Measurements from ENCODE around the gene PITHD1. TPM values are rescaled to one million over a fixed set of nuclear protein-coding genes. Genes with fewer than 3 reads are reported as not detected.
"Not testable (repeated sequence)": the region's sequence is repeated elsewhere in the genome, so short reads cannot be mapped to it uniquely, and the experiment has no call there.

PITHD1 gene
- total RNA-seq, 1 experiment from 2014 or later, result 131 TPM

GRCh38 chr1:23772854-23773242 is 5.4 kb upstream of the PITHD1 start:
- no peak for DNase-seq (ENCODE audit: low read depth)

- no peak for DNase-seq (ENCODE audit: low read depth)
Observed at GRCh38 chr1:23774174-23774880, 3.9 kb upstream of the PITHD1 start.

- no peak for DNase-seq (ENCODE audit: low read depth)
Observed at GRCh38 chr1:23776217-23776616, 2.0 kb upstream of the PITHD1 start.

- peak; percentile 70 for DNase-seq (ENCODE audit: low read depth)
Observed at GRCh38 chr1:23779826-23780371, 1.7 kb downstream of the PITHD1 start.

GRCh38 chr1:23783141-23783540 is 4.9 kb downstream of the PITHD1 start:
- not testable (repeated sequence) for DNase-seq (ENCODE audit: low read depth)

- DNase-seq (ENCODE audit: low read depth), result no peak
Observed at GRCh38 chr1:23784846-23785245, 6.6 kb downstream of the PITHD1 start.

- no peak for DNase-seq (ENCODE audit: low read depth)
Observed at GRCh38 chr1:23787701-23788100, 9.5 kb downstream of the PITHD1 start.

GRCh38 chr1:23788695-23789094 is 10.5 kb downstream of the PITHD1 start:
- no peak for DNase-seq (ENCODE audit: low read depth)

- DNase-seq (ENCODE audit: low read depth), result peak; percentile 96
Observed at GRCh38 chr1:23790696-23791515, 12.7 kb downstream of the PITHD1 start, which contains the start of gene LYPLA2. LYPLA2 (plus strand) TSS chr1:23791145; CDS start chr1:23792683, 1,538 bp downstream.

GRCh38 chr1:23791516-23792047 is 13.4 kb downstream of the PITHD1 start:
- peak; percentile 56 for DNase-seq (ENCODE audit: low read depth)

- DNase-seq (ENCODE audit: low read depth), result no peak
Observed at GRCh38 chr1:23792151-23792945, 14.1 kb downstream of the PITHD1 start.

GRCh38 chr1:23793018-23793781 is 15.0 kb downstream of the PITHD1 start:
- peak; percentile 87 for DNase-seq (ENCODE audit: low read depth)

GRCh38 chr1:23793861-23794731 is 15.9 kb downstream of the PITHD1 start:
- DNase-seq (ENCODE audit: low read depth), result no peak

GRCh38 chr1:23794732-23795182 is 16.5 kb downstream of the PITHD1 start:
- DNase-seq (ENCODE audit: low read depth), result not testable (repeated sequence)

GRCh38 chr1:23795676-23796465 is 17.7 kb downstream of the PITHD1 start:
- DNase-seq (ENCODE audit: low read depth), result no peak

GRCh38 chr1:23796466-23797271 is 18.5 kb downstream of the PITHD1 start:
- DNase-seq (ENCODE audit: low read depth), result peak; percentile 16

GRCh38 chr1:23797478-23798448 is 19.5 kb downstream of the PITHD1 start:
- no peak for DNase-seq (ENCODE audit: low read depth)

All from Daoy (cell line).